Activated CD4-positive, alpha-beta T cell treated with anti-CD3 and anti-CD28 coated beads, Interleukin-2, amount 10 ng/mL, durations not matched to agents 24 days and 14 days (primary cell): ENCODE measurements around the gene ADH1B. TPM values are rescaled to one million over a fixed set of nuclear protein-coding genes. Genes with fewer than 3 reads are reported as not detected.
"Not testable (repeated sequence)": the region's sequence is repeated elsewhere in the genome, so short reads cannot be mapped to it uniquely, and the experiment has no call there.

ENCODE experiments used
- DNase-seq: peaks from one replicate; pipeline ENCODE4 v3.0.0; 2022
- H3K27ac Mint-ChIP-seq: one replicate; pipeline ENCODE4 v1.8.0; 2022; ENCODE audit warnings: mild to moderate bottlenecking, mixed read lengths
- H3K27me3 Mint-ChIP-seq: one replicate; pipeline ENCODE4 v1.8.0; 2022; ENCODE audit warnings: mixed read lengths
- H3K36me3 Mint-ChIP-seq: one replicate; pipeline ENCODE4 v1.8.0; 2022; ENCODE audit warnings: low read depth, mild to moderate bottlenecking, mixed read lengths
- H3K4me1 Mint-ChIP-seq: one replicate; pipeline ENCODE4 v1.8.0; 2021; ENCODE audit warnings: mixed read lengths
- H3K4me3 Mint-ChIP-seq: one replicate; pipeline ENCODE4 v1.8.0; 2022; ENCODE audit warnings: mild to moderate bottlenecking, moderate library complexity, mixed read lengths
- H3K9me3 Mint-ChIP-seq: one replicate; pipeline ENCODE4 v1.8.0; 2021; ENCODE audit warnings: mixed read lengths
- intact Hi-C: fragments of 100-400 bp; cut with micrococcal nuclease; formaldehyde crosslinking; loops from one replicate; pipeline ENCODE4 v1.15.1; 2023
- total RNA-seq: library from RNA; stranded (reverse); gene quantifications from 2 replicates; pipeline ENCODE4 v1.2.3, GENCODE V29; 2022

ADH1B gene
- total RNA-seq, 1 donor from 2014 or later: not detected

DNA sequence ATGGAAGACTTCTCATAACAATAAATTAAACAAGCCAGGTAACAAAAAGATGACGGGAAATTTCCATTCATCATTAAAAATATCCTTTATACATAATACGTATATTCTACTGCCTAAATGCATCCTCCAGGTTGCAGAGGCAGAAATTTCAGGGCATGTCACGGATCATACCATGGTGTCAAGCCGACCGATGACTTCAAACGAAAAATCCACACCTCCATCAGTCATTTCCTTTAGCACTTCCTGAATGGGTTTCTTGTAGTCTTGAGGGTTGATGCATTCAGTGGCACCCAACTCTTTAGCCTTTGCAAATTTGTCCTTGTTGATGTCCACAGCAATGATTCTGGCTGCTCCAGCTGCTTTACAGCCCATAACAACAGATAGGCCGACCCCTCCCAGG, 21.4 kb upstream of the ADH1B start:
- intact Hi-C loops, H3K36me3 Mint-ChIP-seq, H3K9me3 Mint-ChIP-seq, H3K27me3 Mint-ChIP-seq, H3K4me1 Mint-ChIP-seq, H3K4me3 Mint-ChIP-seq, H3K27ac Mint-ChIP-seq: not testable (repeated sequence)
- DNase-seq: peak; percentile 29

DNA sequence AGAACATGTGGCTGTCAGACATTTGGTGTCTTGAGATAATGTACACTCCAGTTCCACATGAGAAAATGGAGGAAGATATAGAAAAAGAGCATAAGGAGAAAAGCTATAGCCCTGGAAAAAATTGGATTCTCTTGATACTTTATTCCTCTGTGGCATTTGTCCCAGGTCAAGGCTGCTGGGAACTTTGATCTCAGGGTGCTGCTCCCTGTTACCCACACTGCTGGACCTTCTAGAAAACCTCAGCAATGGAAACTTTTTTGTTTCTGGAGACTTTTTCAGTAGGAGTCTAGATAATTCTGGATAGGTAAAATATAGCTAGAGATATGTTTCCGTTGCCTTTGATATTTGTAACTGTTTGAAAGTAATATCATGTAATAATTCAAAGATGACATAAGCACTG, 20.2 kb upstream of the ADH1B start:
- Mint-ChIP-seq H3K4me3 (no peak overlapping the region), H3K9me3 (no peaks in the 10 kb centered on the region), H3K27ac (no peak overlapping the region), H3K36me3 (no peaks in the 10 kb centered on the region), H3K27me3 (no peaks in the 10 kb centered on the region), H3K4me1 (no peaks in the 10 kb centered on the region)
- intact Hi-C loops: no loop called here
- DNase-seq: peak; percentile 8

DNA sequence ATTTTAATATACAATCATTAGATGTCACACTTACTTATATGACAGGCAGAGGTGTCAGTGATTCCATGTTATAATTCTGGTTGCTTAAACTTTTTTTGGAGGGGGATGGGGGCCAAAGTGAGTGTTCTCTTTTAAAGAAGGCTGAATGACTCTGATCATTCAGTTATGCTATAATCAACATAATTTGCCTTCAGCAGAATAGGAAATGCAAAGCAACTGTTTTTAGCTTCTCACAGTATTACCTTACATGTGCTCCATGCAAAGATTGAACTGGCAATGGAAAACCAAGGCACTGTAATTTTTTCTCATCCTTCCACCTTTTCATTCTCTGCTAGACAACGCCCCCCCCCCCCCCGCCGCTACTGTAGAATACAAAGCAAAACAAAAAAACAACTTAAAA, 18.0 kb upstream of the ADH1B start:
- intact Hi-C loops: no loop called here
- H3K9me3 Mint-ChIP-seq: no peaks in the 10 kb centered on the region

DNA sequence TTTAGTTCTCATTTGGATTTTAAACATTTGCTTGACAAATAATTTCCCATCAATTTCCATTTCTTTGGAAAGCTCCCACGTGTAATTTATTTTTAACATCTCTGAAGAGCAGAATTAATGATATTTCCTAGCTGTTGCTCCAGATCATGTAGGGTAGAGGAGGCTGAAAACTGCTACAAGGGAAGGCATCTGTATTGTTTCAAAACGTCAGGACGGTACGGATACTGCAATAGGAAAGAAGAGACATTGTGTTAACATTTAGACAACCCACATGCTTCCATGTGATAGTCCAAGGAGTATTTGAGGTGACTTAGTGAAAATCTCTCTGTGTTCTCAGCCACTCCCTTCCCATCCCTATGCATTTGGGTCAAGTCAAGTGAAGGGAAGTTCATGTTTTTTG, 15.4 kb upstream of the ADH1B start:
- intact Hi-C loops: no loop called here
- H3K27ac Mint-ChIP-seq: no peak overlapping the region
- H3K4me3 Mint-ChIP-seq: no peak overlapping the region
- no peaks in the 10 kb centered on the region for H3K27me3 Mint-ChIP-seq
- no peak for DNase-seq
- H3K36me3 Mint-ChIP-seq: no peaks in the 10 kb centered on the region
- H3K9me3 Mint-ChIP-seq: no peaks in the 10 kb centered on the region
- H3K4me1 Mint-ChIP-seq: no peaks in the 10 kb centered on the region

More for the DNA sequence above, 18.0 kb upstream of the ADH1B start:
- DNase-seq: peak; percentile 4
- Mint-ChIP-seq H3K4me1 (no peaks in the 10 kb centered on the region), H3K27me3 (no peaks in the 10 kb centered on the region), H3K36me3 (no peaks in the 10 kb centered on the region), H3K27ac (no peak overlapping the region), H3K4me3 (no peak overlapping the region)

DNA sequence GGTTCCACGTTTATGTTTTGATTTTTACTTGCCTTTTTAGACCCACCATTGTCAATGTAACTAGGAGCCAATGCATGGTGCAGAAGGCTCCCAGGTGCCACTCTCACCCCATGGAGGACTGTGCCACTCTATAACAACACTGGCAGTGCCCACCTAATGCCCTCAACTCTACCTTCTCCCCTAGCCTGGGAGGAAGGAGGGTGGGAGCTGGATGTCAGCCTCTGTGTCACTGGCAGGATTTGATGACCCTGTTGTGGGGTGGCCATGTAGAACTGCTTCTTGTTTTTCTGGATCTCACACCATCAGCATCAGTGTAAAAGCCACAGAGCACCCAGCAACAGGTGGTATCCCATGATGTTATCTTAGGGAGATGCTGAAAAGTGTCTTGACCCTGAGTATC, 13.7 kb upstream of the ADH1B start:
- H3K27ac Mint-ChIP-seq: no peak overlapping the region
- H3K4me3 Mint-ChIP-seq: no peak overlapping the region
- H3K4me1 Mint-ChIP-seq: no peaks in the 10 kb centered on the region
- intact Hi-C loops: no loop called here
- no peaks in the 10 kb centered on the region for H3K27me3 Mint-ChIP-seq
- no peaks in the 10 kb centered on the region for H3K9me3 Mint-ChIP-seq
- no peaks in the 10 kb centered on the region for H3K36me3 Mint-ChIP-seq
- no peak for DNase-seq

DNA sequence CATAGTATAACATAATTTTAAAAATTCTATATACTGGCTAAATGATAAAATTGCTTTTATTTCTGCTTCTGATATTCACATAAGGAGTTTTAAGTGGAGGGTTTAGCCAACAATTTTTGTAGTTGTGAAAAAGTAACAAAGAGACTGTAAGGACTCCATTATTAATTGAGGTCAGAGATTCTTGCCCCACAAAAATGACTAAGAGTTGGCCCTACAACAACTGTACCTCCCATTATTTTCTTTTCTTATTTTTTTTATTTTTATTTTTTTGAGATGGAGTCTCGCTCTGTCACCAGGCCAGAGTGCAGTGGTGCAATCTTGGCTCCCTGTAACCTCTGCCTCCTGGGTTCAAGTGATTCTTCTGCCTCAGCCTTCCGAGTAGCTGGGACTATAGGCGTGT, 9.4 kb upstream of the ADH1B start:
- no peak overlapping the region for H3K27ac Mint-ChIP-seq
- DNase-seq: no peak
- H3K36me3 Mint-ChIP-seq: no peaks in the 10 kb centered on the region
- H3K4me3 Mint-ChIP-seq: no peak overlapping the region
- H3K9me3 Mint-ChIP-seq: no peaks in the 10 kb centered on the region
- intact Hi-C loops: no loop called here
- H3K4me1 Mint-ChIP-seq: no peaks in the 10 kb centered on the region
- H3K27me3 Mint-ChIP-seq: no peaks in the 10 kb centered on the region

DNA sequence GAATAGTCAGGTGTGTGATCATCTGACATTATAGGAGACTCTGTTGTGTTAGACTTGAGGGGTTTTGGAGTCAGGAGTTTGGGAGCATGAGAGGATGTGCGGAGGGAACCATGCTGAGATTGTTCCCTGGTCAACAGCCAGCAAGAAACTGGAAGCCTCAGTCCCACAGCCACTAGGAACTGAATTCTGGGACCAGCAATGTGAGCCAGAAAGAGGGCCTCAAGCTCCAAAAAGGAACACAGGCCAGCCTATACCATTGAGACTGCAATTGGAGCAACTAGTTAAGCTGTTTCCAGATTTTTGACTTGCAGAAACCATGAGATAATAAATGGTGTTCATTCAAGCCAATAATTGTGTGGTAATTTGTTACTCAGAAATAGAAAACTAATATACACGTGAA, 8.7 kb upstream of the ADH1B start:
- H3K27me3 Mint-ChIP-seq: no peaks in the 10 kb centered on the region
- H3K9me3 Mint-ChIP-seq: no peaks in the 10 kb centered on the region
- DNase-seq: no peak
- intact Hi-C loops: no loop called here
- no peaks in the 10 kb centered on the region for H3K36me3 Mint-ChIP-seq
- H3K27ac Mint-ChIP-seq: no peak overlapping the region
- no peaks in the 10 kb centered on the region for H3K4me1 Mint-ChIP-seq
- H3K4me3 Mint-ChIP-seq: no peak overlapping the region

DNA sequence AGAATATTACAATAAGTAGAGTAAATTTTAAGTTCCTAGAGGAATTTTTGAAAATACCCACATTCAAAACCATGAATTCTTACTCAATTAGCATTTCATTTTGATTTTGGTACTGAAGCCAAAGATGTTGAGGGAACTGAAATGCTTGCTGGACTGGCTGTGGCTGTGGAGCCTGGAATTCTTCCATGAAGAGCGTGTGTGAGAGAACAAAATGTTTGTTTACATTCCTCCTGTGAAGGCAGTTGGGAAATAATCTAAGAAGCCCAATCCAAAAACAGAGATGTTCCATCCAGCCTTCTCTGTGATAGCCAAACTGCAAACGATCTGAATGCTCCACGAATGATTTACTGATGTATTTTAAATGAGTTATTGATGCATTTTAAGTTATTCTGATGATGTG, 3.8 kb upstream of the ADH1B start:
- H3K4me3 Mint-ChIP-seq: no peak overlapping the region
- no peaks in the 10 kb centered on the region for H3K36me3 Mint-ChIP-seq
- H3K9me3 Mint-ChIP-seq: no peaks in the 10 kb centered on the region
- intact Hi-C loops: no loop called here
- H3K4me1 Mint-ChIP-seq: no peaks in the 10 kb centered on the region
- H3K27ac Mint-ChIP-seq: no peak overlapping the region
- H3K27me3 Mint-ChIP-seq: no peaks in the 10 kb centered on the region
- no peak for DNase-seq

DNA sequence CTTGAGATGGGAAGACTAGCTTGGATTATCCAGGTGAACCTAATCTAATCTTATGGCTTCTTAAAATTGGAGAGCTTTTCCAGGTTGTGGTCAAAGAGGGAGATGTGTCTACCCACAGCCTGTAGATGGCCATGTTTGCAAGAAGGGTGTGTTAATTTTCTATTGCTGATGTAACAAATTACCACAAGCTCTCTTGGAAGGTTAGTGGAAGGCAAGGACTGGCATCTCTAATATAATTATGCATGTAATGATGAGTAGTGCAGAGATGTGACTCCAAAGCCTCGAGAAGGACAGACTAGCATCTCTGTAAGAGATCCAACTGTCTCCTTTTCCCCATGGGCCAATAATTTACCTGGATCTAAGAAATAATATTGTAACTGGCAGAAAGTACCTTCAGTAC, 3.2 kb upstream of the ADH1B start:
- Mint-ChIP-seq H3K4me1 (no peaks in the 10 kb centered on the region), H3K27me3 (no peaks in the 10 kb centered on the region), H3K27ac (no peak overlapping the region), H3K4me3 (no peak overlapping the region), H3K9me3 (no peaks in the 10 kb centered on the region), H3K36me3 (no peaks in the 10 kb centered on the region)
- DNase-seq: no peak
- intact Hi-C loops: no loop called here

DNA sequence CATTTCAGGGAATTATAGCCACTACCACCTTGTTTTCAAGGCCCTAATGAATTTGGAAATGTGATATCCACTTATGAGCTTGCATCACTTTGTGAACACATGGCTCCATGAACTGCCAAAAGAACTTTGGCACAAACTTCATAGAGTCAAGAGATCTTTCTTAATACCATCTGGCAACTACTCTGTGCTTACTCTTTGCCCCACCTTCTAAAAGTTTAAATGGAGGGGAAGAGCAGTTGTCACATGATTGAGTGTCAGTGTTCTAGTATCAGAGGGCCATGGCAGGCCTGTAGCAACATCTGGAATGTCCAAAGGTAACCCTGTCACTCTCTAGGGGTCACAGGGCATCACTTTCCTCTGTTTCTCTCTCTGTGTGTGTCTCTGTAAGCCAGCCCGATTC, 2.6 kb upstream of the ADH1B start:
- H3K9me3 Mint-ChIP-seq: no peaks in the 10 kb centered on the region
- H3K4me1 Mint-ChIP-seq: no peaks in the 10 kb centered on the region
- intact Hi-C loops: no loop called here
- no peak overlapping the region for H3K27ac Mint-ChIP-seq
- no peaks in the 10 kb centered on the region for H3K36me3 Mint-ChIP-seq
- DNase-seq: no peak
- H3K27me3 Mint-ChIP-seq: no peaks in the 10 kb centered on the region
- no peak overlapping the region for H3K4me3 Mint-ChIP-seq

DNA sequence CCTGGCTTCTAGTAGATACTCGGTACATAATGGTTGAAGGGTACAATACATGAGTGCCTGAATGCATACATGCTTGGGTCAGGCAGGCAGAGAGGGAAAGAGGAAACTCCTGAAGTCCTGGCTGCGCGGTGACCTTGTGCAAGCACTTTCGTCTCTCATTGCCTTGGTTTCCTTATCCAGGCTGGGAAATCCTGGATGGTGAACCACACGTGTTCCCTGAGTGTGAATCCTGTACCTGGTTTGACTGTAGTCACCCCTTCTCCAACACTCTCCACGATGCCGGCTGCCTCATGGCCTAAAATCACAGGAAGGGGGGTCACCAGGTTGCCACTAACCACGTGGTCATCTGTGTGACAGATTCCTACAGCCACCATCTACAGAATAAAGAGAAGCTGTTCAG, 3.4 kb downstream of the ADH1B start:
- not testable (repeated sequence) for DNase-seq

DNA sequence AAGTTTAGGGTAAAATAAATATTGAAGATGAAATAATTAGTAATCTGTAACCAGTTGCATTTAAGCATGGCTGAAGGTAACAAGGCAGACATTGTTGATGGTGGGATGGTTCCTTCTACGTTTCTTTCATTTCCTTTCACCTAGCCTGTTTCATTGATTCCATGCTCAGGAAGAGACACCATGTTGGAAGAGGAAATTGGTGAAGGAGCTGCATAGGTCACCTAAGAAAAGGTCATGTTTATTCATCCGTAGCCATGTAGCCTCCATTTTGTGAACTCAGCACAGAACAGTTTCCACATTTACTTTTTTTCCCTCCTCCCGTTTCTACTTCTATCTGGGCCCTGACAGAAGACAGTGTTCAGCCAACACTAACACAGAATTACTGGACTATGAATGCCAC, 3.8 kb downstream of the ADH1B start:
- intact Hi-C loops: no loop called here

More for the DNA sequence above, 3.4 kb downstream of the ADH1B start:
- H3K4me1 Mint-ChIP-seq, intact Hi-C loops, H3K27ac Mint-ChIP-seq, H3K36me3 Mint-ChIP-seq, H3K9me3 Mint-ChIP-seq, H3K27me3 Mint-ChIP-seq, H3K4me3 Mint-ChIP-seq: not testable (repeated sequence)

DNA sequence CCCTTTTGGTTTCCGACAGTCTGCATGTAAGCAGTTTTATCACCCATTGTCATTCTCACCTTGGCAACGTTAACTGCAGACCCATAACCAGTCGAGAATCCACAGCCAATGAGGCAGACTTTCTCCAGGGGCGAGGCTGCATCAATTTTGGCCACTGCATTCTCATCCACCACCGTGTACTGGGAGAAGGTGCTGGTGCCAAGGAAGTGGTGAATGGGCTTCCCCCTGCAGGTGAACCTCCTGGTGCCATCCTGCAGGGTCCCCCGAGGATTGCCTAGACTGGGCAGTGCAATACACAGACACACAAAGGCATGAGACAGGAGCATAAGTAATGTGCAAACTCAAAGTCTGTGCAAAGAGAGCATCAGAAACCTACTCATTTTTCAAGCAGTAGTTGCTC, 5.4 kb downstream of the ADH1B start:
- Mint-ChIP-seq H3K36me3 (no peaks in the 10 kb centered on the region), H3K27ac (no peak overlapping the region), H3K4me3 (no peak overlapping the region), H3K4me1 (no peaks in the 10 kb centered on the region), H3K9me3 (no peaks in the 10 kb centered on the region), H3K27me3 (no peaks in the 10 kb centered on the region)
- DNase-seq: no peak
- intact Hi-C loops: no loop called here

More for the DNA sequence above, 3.8 kb downstream of the ADH1B start:
- Mint-ChIP-seq H3K27me3 (no peaks in the 10 kb centered on the region), H3K4me1 (no peaks in the 10 kb centered on the region), H3K9me3 (no peaks in the 10 kb centered on the region), H3K27ac (no peak overlapping the region), H3K4me3 (no peak overlapping the region), H3K36me3 (no peaks in the 10 kb centered on the region)
- DNase-seq: no peak

DNA sequence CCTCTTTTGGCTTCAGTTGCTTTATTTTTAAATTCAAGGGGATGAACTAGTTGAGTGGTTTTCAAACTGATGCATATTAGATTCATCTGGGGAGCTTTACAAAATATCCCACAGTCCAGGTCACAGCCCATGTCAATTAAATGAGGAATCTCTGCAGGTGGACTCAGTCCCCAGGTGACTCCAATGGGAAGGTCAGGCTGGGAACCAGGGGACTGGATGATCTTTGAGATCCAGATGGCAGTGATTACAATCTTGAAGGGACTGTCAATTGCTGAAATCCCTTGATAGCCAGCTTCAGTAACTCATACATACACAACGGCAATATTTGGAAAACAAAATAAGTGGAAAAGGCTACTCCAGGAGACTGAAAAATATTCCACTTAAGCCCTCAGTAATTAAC, 7.0 kb downstream of the ADH1B start:
- DNase-seq: no peak
- intact Hi-C loops: no loop called here
- Mint-ChIP-seq H3K9me3 (no peaks in the 10 kb centered on the region), H3K36me3 (no peaks in the 10 kb centered on the region), H3K4me1 (no peaks in the 10 kb centered on the region), H3K27ac (no peak overlapping the region), H3K4me3 (no peak overlapping the region), H3K27me3 (no peaks in the 10 kb centered on the region)

DNA sequence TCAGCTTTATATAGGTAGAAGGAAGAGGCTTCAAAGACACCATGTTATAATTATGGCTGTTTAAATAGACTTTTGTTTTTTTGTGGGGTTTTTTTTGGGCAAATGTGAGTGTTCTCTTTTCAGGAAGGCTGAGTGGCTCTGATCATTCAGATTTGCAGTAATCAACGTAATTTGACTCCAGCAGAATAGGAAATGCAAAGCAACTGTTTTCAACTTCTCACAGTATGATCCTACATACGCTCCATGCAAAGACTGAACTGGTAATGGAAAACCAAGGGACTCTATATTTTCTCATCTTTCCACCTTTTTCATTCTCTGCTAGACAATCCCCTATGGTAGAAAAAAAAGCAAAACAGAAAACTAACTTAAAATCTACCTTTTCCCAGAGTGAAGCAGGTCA, 10.8 kb downstream of the ADH1B start:
- intact Hi-C loops: no loop called here
- H3K9me3 Mint-ChIP-seq: no peaks in the 10 kb centered on the region
- no peaks in the 10 kb centered on the region for H3K27me3 Mint-ChIP-seq
- no peaks in the 10 kb centered on the region for H3K36me3 Mint-ChIP-seq
- no peak overlapping the region for H3K27ac Mint-ChIP-seq
- no peak overlapping the region for H3K4me3 Mint-ChIP-seq
- H3K4me1 Mint-ChIP-seq: no peaks in the 10 kb centered on the region
- DNase-seq: no peak
